HepG2 (cell line): ENCODE measurements around the gene CACNA2D3. TPM values are rescaled to one million over a fixed set of nuclear protein-coding genes. Genes with fewer than 3 reads are reported as not detected.

Experiments
- ATAC-seq: fragments of 200-7000 bp; cut with Tn5 transposase; 3 replicates; pipeline ENCODE4 v1.9.1; 2020; ENCODE audit warnings: mild to moderate bottlenecking, moderate library complexity
- BruUV-seq: library from RNA; stranded (reverse); fragments of 400-500 nt; replicated peaks from 2 replicates; lab custom pipeline; 2021; lab: Mats Ljungman, UMichigan
- CTCF ChIA-PET: fragments of 300-600 bp; formaldehyde crosslinking; extraction: SDS; loops from one replicate; lab custom pipeline; 2021; ENCODE audit warnings: low total read pairs, inconsistent platforms, low intra/inter-chr PET ratio; lab: Yijun Ruan, JAX
- POLR2A ChIA-PET: fragments of 350-600 bp; sonication (Branson Sonifier 250); formaldehyde crosslinking; loops from one replicate; lab custom pipeline; 2020; ENCODE audit warnings: antibody characterized with exemption, inconsistent platforms; lab: Yijun Ruan, JAX
- DNase-seq: peaks from one replicate; pipeline ENCODE4 v3.0.0-alpha.2; 2015; ENCODE audit warnings: low spot score
- FAIRE-seq: peaks from 3 replicates; lab custom pipeline; 2011; peaks lifted over from hg19 to GRCh38; lab: Jason Lieb, UNC
- H2AFZ ChIP-seq: one replicate; pipeline ENCODE4 v1.6.1; 2011; ENCODE audit warnings: low read length, inconsistent platforms
- H3K27ac ChIP-seq: fragments of 300-600 bp; 3 replicates; pipeline ENCODE4 v1.8.0; 2011; ENCODE audit warnings: mixed run types, mild to moderate bottlenecking, mixed read lengths, low read length, inconsistent platforms; ENCODE audit not compliant: insufficient read depth; ENCODE audit errors: extremely low read length
- H3K27me3 ChIP-seq, 2 experiments: fragments of 200-600 bp in 1 of 2; 2 replicates in 1 of 2; 3 replicates in 1 of 2; pipeline versions ENCODE4 v1.6.0 to v1.8.0; 2011; ENCODE audit warnings: low read length in 2 of 2, mild to moderate bottlenecking in 2 of 2, moderate library complexity in 2 of 2, inconsistent platforms in 1 of 2; ENCODE audit not compliant: insufficient read depth in 2 of 2, control insufficient read depth in 1 of 2
- H3K36me3 ChIP-seq, 2 experiments: fragments of 200-600 bp in 1 of 2; replicated peaks in 1 of 2; 2 replicates in 1 of 2; 3 replicates in 1 of 2; pipeline versions ENCODE4 v1.5.1 to v1.8.0; 2011; ENCODE audit warnings: low read length in 2 of 2, inconsistent platforms in 1 of 2; ENCODE audit not compliant: insufficient read depth in 2 of 2, control insufficient read depth in 1 of 2
- H3K4me1 ChIP-seq: 2 replicates; pipeline ENCODE4 v1.5.1; 2012; ENCODE audit warnings: low read length, inconsistent platforms; ENCODE audit not compliant: insufficient read depth
- H3K4me2 ChIP-seq: 2 replicates; pipeline ENCODE4 v1.6.0; 2011; ENCODE audit warnings: low read depth, low read length, inconsistent platforms
- H3K4me3 ChIP-seq, 3 experiments: fragments of 200-600 bp in 1 of 3; sonication (generic), shearing (Covaris generic) in 1 of 3; replicated peaks in 1 of 3; 2 replicates each; pipeline ENCODE4 v1.5.1; 2011 to 2016; ENCODE audit warnings: low read length in 3 of 3, inconsistent platforms in 2 of 3, low read depth in 2 of 3, mild to moderate bottlenecking in 2 of 3, control low read depth in 1 of 3, mixed read lengths in 1 of 3; ENCODE audit not compliant: insufficient read depth in 1 of 3
- H3K79me2 ChIP-seq: one replicate; pipeline ENCODE4 v1.6.1; 2011; ENCODE audit warnings: low read length, inconsistent platforms; ENCODE audit not compliant: insufficient read depth
- H3K9ac ChIP-seq: 2 replicates; pipeline ENCODE4 v1.6.0; 2011; ENCODE audit warnings: mild to moderate bottlenecking, low read depth, low read length, inconsistent platforms; ENCODE audit not compliant: insufficient read depth
- H3K9me3 ChIP-seq: 2 replicates; pipeline ENCODE4 v1.5.1; 2012; ENCODE audit warnings: mild to moderate bottlenecking, low read length
- H4K20me1 ChIP-seq: 2 replicates; pipeline ENCODE4 v1.6.0; 2011; ENCODE audit warnings: inconsistent platforms, mild to moderate bottlenecking, low read length, moderate library complexity; ENCODE audit not compliant: insufficient read depth
- ARNTL ChIP-seq: sonication (generic); formaldehyde crosslinking; IDR thresholded peaks from 2 replicates; pipeline ENCODE4 v1.4.0; 2020; ENCODE audit warnings: mild to moderate bottlenecking, missing genetic modification reagents
- GATAD2A ChIP-seq: IDR thresholded peaks from 2 replicates; pipeline ENCODE4 v1.6.1; 2016
- PHF21A ChIP-seq: sonication (generic); formaldehyde crosslinking; IDR thresholded peaks from 2 replicates; pipeline ENCODE4 v1.5.0; 2020; ENCODE audit warnings: mild to moderate bottlenecking, missing genetic modification reagents
- SP2 ChIP-seq: sonication (generic); formaldehyde crosslinking; IDR thresholded peaks from 2 replicates; pipeline ENCODE4 v1.5.1; 2020; ENCODE audit warnings: mild to moderate bottlenecking, missing genetic modification reagents
- SP5 ChIP-seq: IDR thresholded peaks from 2 replicates; pipeline ENCODE4 v1.6.1; 2016; ENCODE audit warnings: low read depth, borderline replicate concordance
- ZBTB7A ChIP-seq: sonication (generic); formaldehyde crosslinking; IDR thresholded peaks from 2 replicates; pipeline ENCODE4 v1.8.0; 2022; ENCODE audit warnings: mild to moderate bottlenecking, missing genetic modification reagents
- ZNF598 ChIP-seq: sonication (generic); formaldehyde crosslinking; IDR thresholded peaks from 2 replicates; pipeline ENCODE4 v1.5.1; 2020; ENCODE audit warnings: mild to moderate bottlenecking, missing genetic modification reagents, borderline replicate concordance
- ZNF782 ChIP-seq: sonication (generic); formaldehyde crosslinking; IDR thresholded peaks from 2 replicates; pipeline ENCODE4 v1.4.0; 2020; ENCODE audit warnings: missing genetic modification reagents, mild to moderate bottlenecking, borderline replicate concordance
- WGBS: methylation state at CpG from one replicate; pipeline ENCODE4 v1.1.6; 2017; ENCODE audit warnings: low lambda C conversion rate; 5-methylcytosine and 5-hydroxymethylcytosine counted together
- in situ Hi-C: cut with HindIII; loops from 2 replicates; pipeline ENCODE4 v1.10.0; 2017; ENCODE audit warnings: low pct_unique_long_range_greater_than_20kb; ENCODE audit not compliant: extremely low pct_ligation_motif_present
- intact Hi-C: fragments of 100-400 bp; cut with micrococcal nuclease; formaldehyde crosslinking; loops from one replicate; pipeline ENCODE4 v1.10.0; 2022; ENCODE audit not compliant: unreplicated experiment
- polyA plus RNA-seq, 8 experiments: library from polyadenylated mRNA; depleted of rRNA in 3 of 8; stranded (reverse) in 7 of 8; unstranded in 1 of 8; fragments of >200 nt; fragmentation: Illumina TruSeq in 4 of 8; extraction: Trizol in 4 of 8; gene quantifications; 2 replicates each; pipeline versions ENCODE4 v1.2.1 to v1.2.3, GENCODE V29; 2011 to 2016; ENCODE audit warnings: low read depth in 4 of 8, missing spikeins in 1 of 8, mixed read lengths in 1 of 8; ENCODE audit not compliant: insufficient read depth in 1 of 8
- total RNA-seq, 5 experiments: library from RNA; depleted of rRNA; stranded (reverse); fragments of >200 nt; fragmentation: Illumina TruSeq; extraction: Trizol; gene quantifications; 2 replicates each; pipeline ENCODE4 v1.2.3, GENCODE V29; 2016; ENCODE audit warnings: low read depth in 1 of 5
- TF ChIP-seq, protein P1 (sequence below): sonication (generic); formaldehyde crosslinking; IDR thresholded peaks from 2 replicates; pipeline ENCODE4 v1.9.0; 2021; ENCODE audit warnings: missing genetic modification reagents, borderline replicate concordance
- TF ChIP-seq, protein P2 (sequence below): sonication (generic); formaldehyde crosslinking; IDR thresholded peaks from 2 replicates; pipeline ENCODE4 v1.8.0; 2022; ENCODE audit warnings: mild to moderate bottlenecking, missing genetic modification reagents, moderate library complexity
- TF ChIP-seq, protein P3 (sequence below): IDR thresholded peaks from 2 replicates; pipeline ENCODE4 v1.6.1; 2016; ENCODE audit warnings: missing compliant biosample characterization, missing genetic modification reagents, borderline replicate concordance

Gene CACNA2D3
- total and polyA plus RNA-seq, 2 of the 13 experiments (the other 11 are each of a cell fraction or from before 2014, with no cell fraction given), result not detected

DNA sequence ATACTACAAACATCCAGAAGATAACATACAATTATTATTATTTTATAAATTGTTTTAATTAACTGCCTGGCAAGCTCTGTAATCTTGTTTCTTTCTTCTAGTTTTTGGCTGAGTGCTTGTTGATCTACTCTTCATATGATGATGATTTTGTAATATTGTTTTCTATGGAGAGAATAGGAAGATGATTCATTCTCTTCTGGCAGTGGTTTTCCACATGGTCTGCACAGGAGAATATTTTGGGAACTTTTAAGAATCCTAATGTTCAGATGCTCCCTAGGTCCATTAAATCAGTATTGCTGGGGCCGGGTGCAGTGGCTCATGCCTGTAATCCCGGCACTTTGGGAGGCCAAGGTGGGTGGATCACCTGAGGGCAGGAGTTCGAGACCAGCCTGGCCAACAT is 37.6 kb downstream of the CACNA2D3 start:
- Histone ChIP-seq H3K4me3 (no peak overlapping the region), H3K27ac (no peak overlapping the region), H3K4me2 (no peak overlapping the region), H2AFZ (no peak overlapping the region), H3K79me2 (no peaks in the 10 kb centered on the region), H3K36me3 (no peaks in the 10 kb centered on the region), H3K9me3 (no peaks in the 10 kb centered on the region), H3K9ac (no peak overlapping the region), H4K20me1 (no peaks in the 10 kb centered on the region), H3K27me3 (no peaks in the 10 kb centered on the region; a peak in 1 of 5 replicates), H3K4me1 (peaks cover 10% of the 10 kb centered on the region; the same call in 1 of the 2 replicates)
- POLR2A ChIA-PET, result no interaction called here
- FAIRE-seq, result no peak
- CTCF ChIA-PET, result no interaction called here
- BruUV-seq, result no TSS peak
- 3% methylated on average over 3 of the region's 3 CpGs for WGBS
- intact Hi-C loops, result no loop called here
- TF ChIP-seq, protein P1, sequence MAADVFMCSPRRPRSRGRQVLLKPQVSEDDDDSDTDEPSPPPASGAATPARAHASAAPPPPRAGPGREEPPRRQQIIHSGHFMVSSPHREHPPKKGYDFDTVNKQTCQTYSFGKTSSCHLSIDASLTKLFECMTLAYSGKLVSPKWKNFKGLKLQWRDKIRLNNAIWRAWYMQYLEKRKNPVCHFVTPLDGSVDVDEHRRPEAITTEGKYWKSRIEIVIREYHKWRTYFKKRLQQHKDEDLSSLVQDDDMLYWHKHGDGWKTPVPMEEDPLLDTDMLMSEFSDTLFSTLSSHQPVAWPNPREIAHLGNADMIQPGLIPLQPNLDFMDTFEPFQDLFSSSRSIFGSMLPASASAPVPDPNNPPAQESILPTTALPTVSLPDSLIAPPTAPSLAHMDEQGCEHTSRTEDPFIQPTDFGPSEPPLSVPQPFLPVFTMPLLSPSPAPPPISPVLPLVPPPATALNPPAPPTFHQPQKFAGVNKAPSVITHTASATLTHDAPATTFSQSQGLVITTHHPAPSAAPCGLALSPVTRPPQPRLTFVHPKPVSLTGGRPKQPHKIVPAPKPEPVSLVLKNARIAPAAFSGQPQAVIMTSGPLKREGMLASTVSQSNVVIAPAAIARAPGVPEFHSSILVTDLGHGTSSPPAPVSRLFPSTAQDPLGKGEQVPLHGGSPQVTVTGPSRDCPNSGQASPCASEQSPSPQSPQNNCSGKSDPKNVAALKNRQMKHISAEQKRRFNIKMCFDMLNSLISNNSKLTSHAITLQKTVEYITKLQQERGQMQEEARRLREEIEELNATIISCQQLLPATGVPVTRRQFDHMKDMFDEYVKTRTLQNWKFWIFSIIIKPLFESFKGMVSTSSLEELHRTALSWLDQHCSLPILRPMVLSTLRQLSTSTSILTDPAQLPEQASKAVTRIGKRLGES (CRISPR knock-in tag), result no peak
- TF ChIP-seq ZNF782 (no peak), PHF21A (CRISPR knock-in tag) (no peak), ZNF598 (no peak), GATAD2A (CRISPR knock-in tag) (no peak), ZBTB7A (CRISPR knock-in tag) (no peak), SP5 (CRISPR knock-in tag) (no peak), SP2 (no peak), ARNTL (no peak)
- TF ChIP-seq, protein P2, sequence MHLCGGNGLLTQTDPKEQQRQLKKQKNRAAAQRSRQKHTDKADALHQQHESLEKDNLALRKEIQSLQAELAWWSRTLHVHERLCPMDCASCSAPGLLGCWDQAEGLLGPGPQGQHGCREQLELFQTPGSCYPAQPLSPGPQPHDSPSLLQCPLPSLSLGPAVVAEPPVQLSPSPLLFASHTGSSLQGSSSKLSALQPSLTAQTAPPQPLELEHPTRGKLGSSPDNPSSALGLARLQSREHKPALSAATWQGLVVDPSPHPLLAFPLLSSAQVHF (CRISPR knock-in tag), result no peak
- TF ChIP-seq, protein P3, sequence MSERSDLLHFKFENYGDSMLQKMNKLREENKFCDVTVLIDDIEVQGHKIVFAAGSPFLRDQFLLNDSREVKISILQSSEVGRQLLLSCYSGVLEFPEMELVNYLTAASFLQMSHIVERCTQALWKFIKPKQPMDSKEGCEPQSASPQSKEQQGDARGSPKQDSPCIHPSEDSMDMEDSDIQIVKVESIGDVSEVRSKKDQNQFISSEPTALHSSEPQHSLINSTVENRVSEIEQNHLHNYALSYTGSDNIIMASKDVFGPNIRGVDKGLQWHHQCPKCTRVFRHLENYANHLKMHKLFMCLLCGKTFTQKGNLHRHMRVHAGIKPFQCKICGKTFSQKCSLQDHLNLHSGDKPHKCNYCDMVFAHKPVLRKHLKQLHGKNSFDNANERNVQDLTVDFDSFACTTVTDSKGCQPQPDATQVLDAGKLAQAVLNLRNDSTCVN (CRISPR knock-in tag), result no peak
- no peak for DNase-seq
- no peak for ATAC-seq
- in situ Hi-C loops, result no loop called here
